ENCODE results near the gene MUC4. TPM values are rescaled to one million over a fixed set of nuclear protein-coding genes. Genes with fewer than 3 reads are reported as not detected.
"Not testable (repeated sequence)": the region's sequence is repeated elsewhere in the genome, so short reads cannot be mapped to it uniquely, and the experiment has no call there.

MUC4 gene
- total RNA-seq, 1 donor from 2014 or later: 1.1 TPM

DNA sequence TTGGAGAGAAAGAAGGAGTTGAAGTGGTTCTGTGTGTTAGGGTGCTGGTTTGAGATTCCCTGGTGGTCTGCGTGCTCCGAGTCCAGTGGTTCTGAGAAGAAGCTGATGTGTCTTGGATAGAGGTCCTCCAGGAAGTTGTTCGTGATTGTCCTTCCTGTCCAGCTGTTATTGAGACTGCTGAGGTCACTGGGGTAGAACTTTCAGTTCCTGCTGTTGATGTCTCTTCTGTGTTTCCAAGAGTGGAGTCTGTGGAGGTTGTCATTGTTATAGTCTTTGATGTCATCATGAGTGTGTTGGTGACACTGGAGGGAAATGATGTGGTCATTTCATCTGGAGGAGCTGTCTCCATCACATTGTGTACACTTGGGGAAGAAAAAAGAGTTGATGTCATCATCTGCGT lies 20.8 kb downstream of the MUC4 start:
- no peak for DNase-seq
- TF ChIP-seq, protein P1, sequence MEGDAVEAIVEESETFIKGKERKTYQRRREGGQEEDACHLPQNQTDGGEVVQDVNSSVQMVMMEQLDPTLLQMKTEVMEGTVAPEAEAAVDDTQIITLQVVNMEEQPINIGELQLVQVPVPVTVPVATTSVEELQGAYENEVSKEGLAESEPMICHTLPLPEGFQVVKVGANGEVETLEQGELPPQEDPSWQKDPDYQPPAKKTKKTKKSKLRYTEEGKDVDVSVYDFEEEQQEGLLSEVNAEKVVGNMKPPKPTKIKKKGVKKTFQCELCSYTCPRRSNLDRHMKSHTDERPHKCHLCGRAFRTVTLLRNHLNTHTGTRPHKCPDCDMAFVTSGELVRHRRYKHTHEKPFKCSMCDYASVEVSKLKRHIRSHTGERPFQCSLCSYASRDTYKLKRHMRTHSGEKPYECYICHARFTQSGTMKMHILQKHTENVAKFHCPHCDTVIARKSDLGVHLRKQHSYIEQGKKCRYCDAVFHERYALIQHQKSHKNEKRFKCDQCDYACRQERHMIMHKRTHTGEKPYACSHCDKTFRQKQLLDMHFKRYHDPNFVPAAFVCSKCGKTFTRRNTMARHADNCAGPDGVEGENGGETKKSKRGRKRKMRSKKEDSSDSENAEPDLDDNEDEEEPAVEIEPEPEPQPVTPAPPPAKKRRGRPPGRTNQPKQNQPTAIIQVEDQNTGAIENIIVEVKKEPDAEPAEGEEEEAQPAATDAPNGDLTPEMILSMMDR (IDR thresholded peaks at IDR 0.05): no peak
- Histone ChIP-seq H3K36me3 (no peaks in the 10 kb centered on the region), H3K27ac (no peak overlapping the region), H3K27me3 (peaks cover 4% of the 10 kb centered on the region), H3K4me1 (no peaks in the 10 kb centered on the region), H3K9me3 (no peaks in the 10 kb centered on the region), H3K4me3 (no peak overlapping the region)
- ATAC-seq: peak; percentile 28
- intact Hi-C loops (cut with DNase I): no loop called here

DNA sequence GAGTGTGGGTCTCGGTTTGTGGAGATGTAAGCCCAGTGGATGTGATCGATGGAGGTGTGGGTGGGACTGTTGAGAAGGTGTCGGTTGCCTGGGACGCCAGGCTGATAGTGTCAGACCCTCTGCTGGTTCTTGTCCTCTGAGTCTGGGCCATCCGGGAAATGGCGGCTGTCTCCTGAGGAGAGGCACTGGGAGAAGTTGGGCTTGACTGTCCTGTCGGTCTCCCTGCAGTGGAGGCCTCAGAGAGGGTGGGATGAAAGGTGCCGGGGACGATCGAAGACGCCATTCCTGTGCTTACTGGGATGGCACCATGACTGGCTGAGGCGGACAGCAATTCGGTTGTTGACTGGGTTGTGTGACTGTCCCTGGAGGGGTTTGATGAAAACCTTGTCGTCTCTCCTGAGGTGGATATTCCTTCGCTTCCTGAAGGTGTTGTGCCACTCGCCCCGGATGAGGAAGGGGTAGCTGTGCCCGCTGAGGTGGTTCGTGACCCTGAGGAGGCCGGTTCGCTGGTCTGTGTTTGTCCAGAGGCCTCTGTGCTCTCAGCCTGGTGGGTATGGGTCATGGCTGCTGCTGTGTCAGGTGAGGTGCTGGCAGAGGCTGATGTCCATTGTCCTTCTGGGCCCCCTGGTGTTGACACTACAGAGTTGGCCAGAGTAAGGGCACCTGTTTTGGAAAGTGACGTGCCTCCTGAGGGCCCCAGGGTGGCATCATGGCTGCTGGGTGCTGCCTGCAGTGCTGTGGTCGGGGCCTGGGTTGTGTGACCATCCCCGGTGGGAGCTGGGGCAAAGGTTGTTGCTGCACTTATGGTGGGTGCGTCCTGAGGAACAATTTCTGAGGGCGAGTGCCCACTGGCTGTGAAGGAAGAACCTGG lies 22.8 kb downstream of the MUC4 start:
- peaks cover 4% of the 10 kb centered on the region for H3K27me3 ChIP-seq
- H3K4me3 ChIP-seq: no peak overlapping the region
- no peaks in the 10 kb centered on the region for H3K36me3 ChIP-seq
- TF ChIP-seq, protein P1 (IDR thresholded peaks at IDR 0.05): no peak
- no peaks in the 10 kb centered on the region for H3K9me3 ChIP-seq
- no peak overlapping the region for H3K27ac ChIP-seq
- intact Hi-C loops (cut with DNase I): no loop called here
- ATAC-seq (no peak), DNase-seq (no peak)
- H3K4me1 ChIP-seq: no peaks in the 10 kb centered on the region

DNA sequence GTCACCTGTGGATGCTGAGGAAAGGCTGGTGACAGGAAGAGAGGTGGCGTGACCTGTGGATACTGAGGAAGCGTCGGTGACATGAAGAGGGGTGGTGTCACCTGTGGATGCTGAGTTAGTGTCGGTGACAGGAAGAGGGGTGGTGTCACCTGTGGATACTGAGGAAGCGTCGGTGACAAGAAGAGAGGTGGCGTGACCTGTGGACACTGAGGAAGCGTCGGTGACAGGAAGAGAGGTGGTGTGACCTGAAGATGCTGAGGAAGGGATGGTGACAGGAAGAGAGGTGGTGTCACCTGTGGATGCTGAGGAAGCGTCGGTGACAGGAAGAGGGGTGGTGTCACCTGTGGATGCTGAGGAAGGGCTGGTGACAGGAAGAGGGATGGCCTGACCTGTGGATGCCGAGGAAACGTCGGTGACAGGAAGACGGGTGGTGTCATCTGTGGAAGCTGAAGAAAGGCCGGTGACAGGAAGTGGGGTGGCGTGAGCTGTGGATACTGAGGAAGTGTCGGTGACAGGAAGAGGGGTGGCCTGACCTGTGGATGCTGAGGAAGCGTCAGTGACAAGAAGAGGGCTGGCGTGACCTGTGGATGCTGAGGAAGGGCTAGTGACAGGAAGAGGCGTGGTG lies 25.8 kb downstream of the MUC4 start:
- H3K9me3 ChIP-seq; H3K36me3 ChIP-seq; ATAC-seq; H3K27ac ChIP-seq; intact Hi-C loops (cut with DNase I); DNase-seq; H3K4me3 ChIP-seq; H3K27me3 ChIP-seq; H3K4me1 ChIP-seq: not testable (repeated sequence)

DNA sequence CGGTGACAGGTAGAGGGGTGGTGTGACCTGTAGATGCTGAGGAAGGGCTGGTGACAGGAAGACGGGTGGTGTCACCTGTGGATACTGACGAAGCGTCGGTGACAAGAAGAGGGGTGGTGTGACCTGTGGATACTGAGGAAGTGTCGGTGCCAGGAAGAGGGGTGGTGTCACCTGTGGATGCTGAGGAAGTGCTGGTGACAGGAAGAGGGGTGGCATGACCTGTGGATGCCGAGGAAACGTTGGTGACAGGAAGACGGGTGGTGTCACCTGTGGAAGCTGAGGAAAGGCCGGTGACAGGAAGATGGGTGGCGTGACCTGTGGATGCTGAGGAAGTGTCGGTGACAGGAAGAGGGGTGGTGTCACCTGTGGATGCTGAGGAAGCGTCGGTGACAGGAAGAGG lies 27.7 kb downstream of the MUC4 start:
- H3K27me3 ChIP-seq; H3K4me3 ChIP-seq; ATAC-seq; intact Hi-C loops (cut with DNase I); H3K4me1 ChIP-seq; H3K9me3 ChIP-seq; H3K27ac ChIP-seq; H3K36me3 ChIP-seq; DNase-seq: not testable (repeated sequence)

DNA sequence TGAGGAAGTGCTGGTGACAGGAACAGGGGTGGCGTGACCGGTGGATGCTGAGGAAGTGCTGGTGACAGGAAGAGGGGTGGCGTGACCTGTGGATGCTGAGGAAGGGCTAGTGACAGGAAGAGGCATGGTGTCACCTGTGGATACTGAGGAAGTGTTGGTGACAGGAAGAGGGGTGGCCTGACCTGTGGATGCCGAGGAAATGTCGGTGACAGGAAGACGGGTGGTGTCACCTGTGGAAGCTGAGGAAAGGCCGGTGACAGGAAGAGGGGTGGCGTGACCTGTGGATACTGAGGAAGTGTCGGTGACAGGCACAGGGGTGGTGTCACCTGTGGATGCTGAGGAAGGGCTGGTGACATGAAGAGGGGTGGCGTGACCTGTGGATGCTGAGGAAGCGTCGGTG lies 30.5 kb downstream of the MUC4 start:
- H3K27ac ChIP-seq; intact Hi-C loops (cut with DNase I); H3K4me3 ChIP-seq; H3K27me3 ChIP-seq; H3K36me3 ChIP-seq; DNase-seq; H3K4me1 ChIP-seq; H3K9me3 ChIP-seq; ATAC-seq: not testable (repeated sequence)

DNA sequence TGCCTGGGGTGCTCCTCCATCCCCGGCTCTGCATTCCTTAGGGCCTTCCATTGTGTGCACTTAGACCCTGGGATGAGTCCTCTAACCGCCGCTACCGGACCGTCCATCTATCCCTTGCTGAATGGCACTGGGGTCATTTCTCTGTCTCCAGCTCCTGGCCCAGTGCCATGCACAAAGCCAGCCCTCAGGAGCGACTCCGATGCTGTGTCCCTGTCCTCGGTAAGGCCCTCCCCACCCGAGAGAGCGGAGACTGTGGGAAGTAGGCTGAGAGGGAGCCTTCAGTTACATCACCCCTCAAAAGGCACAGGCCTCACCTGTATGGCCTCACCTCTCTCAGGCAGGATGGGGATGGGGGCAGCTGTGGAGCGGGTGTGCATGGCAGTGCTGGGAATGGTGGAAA lies 33.8 kb downstream of the MUC4 start:
- no peak for ATAC-seq
- no peak overlapping the region for H3K27ac ChIP-seq
- H3K4me1 ChIP-seq: no peaks in the 10 kb centered on the region
- no peak overlapping the region for H3K4me3 ChIP-seq
- intact Hi-C loops (cut with DNase I): no loop called here
- no peaks in the 10 kb centered on the region for H3K9me3 ChIP-seq
- TF ChIP-seq, protein P1 (IDR thresholded peaks at IDR 0.05): no peak
- no peaks in the 10 kb centered on the region for H3K36me3 ChIP-seq
- no peaks in the 10 kb centered on the region for H3K27me3 ChIP-seq
- DNase-seq: no peak

DNA sequence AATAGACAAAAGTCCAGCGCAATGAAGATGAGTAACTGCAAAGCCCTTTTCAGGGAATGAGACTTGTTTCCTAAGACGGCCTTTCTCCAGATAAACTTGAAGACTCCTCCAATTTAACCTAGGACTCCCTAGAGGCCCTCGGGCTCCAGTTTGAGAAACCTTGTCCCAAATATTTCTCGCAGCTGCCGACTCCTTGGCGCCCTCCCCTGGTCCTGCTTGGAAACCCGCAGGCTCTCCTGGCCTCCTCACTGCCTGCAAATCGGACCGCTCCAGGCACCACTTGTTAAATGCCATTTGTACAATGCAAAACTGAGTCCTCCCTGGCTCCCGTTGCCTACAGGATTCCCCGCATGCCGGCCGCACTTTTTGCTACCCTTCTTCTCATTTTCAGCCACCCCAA lies 36.8 kb downstream of the MUC4 start:
- TF ChIP-seq, protein P1 (IDR thresholded peaks at IDR 0.05): peak; percentile 55
- Histone ChIP-seq H3K27me3 (no peaks in the 10 kb centered on the region), H3K4me1 (no peaks in the 10 kb centered on the region), H3K9me3 (no peaks in the 10 kb centered on the region), H3K27ac (no peak overlapping the region), H3K36me3 (no peaks in the 10 kb centered on the region), H3K4me3 (no peak overlapping the region)
- DNase-seq (peak; percentile 83), ATAC-seq (peak; percentile 92)
- intact Hi-C loops (cut with DNase I): no loop called here
